Neural progenitor cell (in vitro differentiated cells): Measurements from ENCODE around the gene COMTD1. TPM values are rescaled to one million over a fixed set of nuclear protein-coding genes. Genes with fewer than 3 reads are reported as not detected.

Experiments used
- DNase-seq: peaks from one replicate; pipeline ENCODE4 v3.0.0-alpha.2; 2016; ENCODE audit warnings: low spot score
- H2AFZ ChIP-seq: fragments of 200-600 bp; sonication (generic); replicated peaks from 2 replicates; pipeline ENCODE4 v1.6.1; 2016; ENCODE audit warnings: antibody characterized with exemption
- H3F3A ChIP-seq: fragments of 200-600 bp; sonication (generic); 2 replicates; pipeline ENCODE4 v1.6.1; 2016; ENCODE audit warnings: antibody characterized with exemption, low read depth
- H3K27ac ChIP-seq: fragments of 200-600 bp; sonication (generic); 2 replicates; pipeline ENCODE4 v1.5.1; 2016; ENCODE audit warnings: mild to moderate bottlenecking
- H3K27me3 ChIP-seq: fragments of 200-600 bp; sonication (generic); 2 replicates; pipeline ENCODE4 v1.6.1; 2016; ENCODE audit warnings: mild to moderate bottlenecking, moderate library complexity
- H3K36me3 ChIP-seq: fragments of 200-600 bp; sonication (generic); 2 replicates; pipeline ENCODE4 v1.5.1; 2016
- H3K4me1 ChIP-seq: fragments of 200-600 bp; sonication (generic); 2 replicates; pipeline ENCODE4 v1.6.1; 2016; ENCODE audit warnings: mixed run types
- H3K4me2 ChIP-seq: fragments of 200-600 bp; sonication (generic); 2 replicates; pipeline ENCODE4 v1.6.1; 2016
- H3K4me3 ChIP-seq: fragments of 200-600 bp; sonication (generic); 2 replicates; pipeline ENCODE4 v1.5.1; 2016
- H3K79me2 ChIP-seq: fragments of 200-600 bp; sonication (generic); 2 replicates; pipeline ENCODE4 v1.6.1; 2016; ENCODE audit warnings: low read depth
- H3K9ac ChIP-seq: fragments of 200-600 bp; sonication (generic); 2 replicates; pipeline ENCODE4 v1.6.1; 2016
- H3K9me3 ChIP-seq: fragments of 200-600 bp; sonication (generic); 2 replicates; pipeline ENCODE4 v1.5.1; 2016; ENCODE audit warnings: low read depth
- H4K20me1 ChIP-seq: fragments of 200-600 bp; sonication (generic); 2 replicates; pipeline ENCODE4 v1.6.1; 2016; ENCODE audit warnings: low read depth
- H3K27ac Mint-ChIP-seq: 3 replicates; pipeline ENCODE4 v1.8.0; 2021; ENCODE audit warnings: mixed read lengths
- H3K27me3 Mint-ChIP-seq: 2 replicates; pipeline ENCODE4 v1.8.0; 2022; ENCODE audit warnings: low read depth, mild to moderate bottlenecking, inconsistent platforms, moderate library complexity, mixed read lengths; ENCODE audit not compliant: insufficient read depth
- H3K36me3 Mint-ChIP-seq: 3 replicates; pipeline ENCODE4 v1.8.0; 2021; ENCODE audit warnings: mixed read lengths
- H3K4me1 Mint-ChIP-seq: 3 replicates; pipeline ENCODE4 v1.8.0; 2021; ENCODE audit warnings: mixed read lengths
- H3K4me3 Mint-ChIP-seq: 3 replicates; pipeline ENCODE4 v1.8.0; 2021; ENCODE audit warnings: mild to moderate bottlenecking, moderate library complexity, mixed read lengths
- H3K9me3 Mint-ChIP-seq: 3 replicates; pipeline ENCODE4 v1.8.0; 2020; ENCODE audit warnings: mixed read lengths
- EZH2 ChIP-seq: fragments of 200-600 bp; sonication (generic); IDR thresholded peaks from 2 replicates; pipeline ENCODE4 v1.6.1; 2017; ENCODE audit warnings: antibody characterized with exemption, mild to moderate bottlenecking, moderate library complexity
- EZH2phosphoT487 ChIP-seq: fragments of 200-600 bp; sonication (generic); IDR thresholded peaks from 2 replicates; pipeline ENCODE4 v1.6.1; 2017; ENCODE audit warnings: antibody characterized with exemption
- total RNA-seq: library from RNA; depleted of rRNA; stranded (reverse); fragments of >200 nt; gene quantifications from 2 replicates; pipeline ENCODE4 v1.2.3, GENCODE V29; 2015; ENCODE audit warnings: low replicate concordance
- TF ChIP-seq, protein P1 (sequence below): fragments of 200-600 bp; sonication (generic); IDR thresholded peaks from 2 replicates; pipeline ENCODE4 v1.5.1; 2017; ENCODE audit warnings: antibody characterized with exemption, mild to moderate bottlenecking

COMTD1 gene
- total RNA-seq, 1 donor from 2014 or later, result 2.1 TPM

DNA sequence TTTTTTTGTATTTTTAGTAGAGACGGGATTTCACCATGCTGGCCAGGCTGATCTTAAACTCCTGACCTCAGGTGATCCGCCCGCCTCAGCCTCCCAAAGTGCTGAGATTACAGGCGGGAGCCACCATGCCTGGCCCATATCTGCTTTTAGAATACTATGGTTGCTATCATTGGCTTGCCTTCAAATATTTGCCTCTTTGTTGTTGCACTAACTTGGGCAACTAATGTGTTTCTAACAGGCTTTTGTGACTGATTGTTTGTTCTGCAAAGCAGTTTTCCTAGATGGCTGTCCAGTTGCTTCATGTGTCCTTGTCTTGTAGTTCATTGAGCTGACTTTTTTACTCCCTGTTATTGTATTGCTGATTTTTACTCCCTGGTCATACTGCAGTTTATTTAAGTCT is 15.5 kb downstream of the COMTD1 start:
- no peak overlapping the region for H3K4me2 ChIP-seq
- H3K9me3 ChIP-seq, result no peaks in the 10 kb centered on the region
- H3K4me1 Mint-ChIP-seq, result peaks cover 19% of the 10 kb centered on the region
- H3K4me1 ChIP-seq, result peaks cover 23% of the 10 kb centered on the region
- H3K9ac ChIP-seq, result no peak overlapping the region
- H3K27me3 Mint-ChIP-seq, result no peaks in the 10 kb centered on the region
- H3K36me3 Mint-ChIP-seq, result peaks cover 48% of the 10 kb centered on the region
- TF ChIP-seq, protein P1, sequence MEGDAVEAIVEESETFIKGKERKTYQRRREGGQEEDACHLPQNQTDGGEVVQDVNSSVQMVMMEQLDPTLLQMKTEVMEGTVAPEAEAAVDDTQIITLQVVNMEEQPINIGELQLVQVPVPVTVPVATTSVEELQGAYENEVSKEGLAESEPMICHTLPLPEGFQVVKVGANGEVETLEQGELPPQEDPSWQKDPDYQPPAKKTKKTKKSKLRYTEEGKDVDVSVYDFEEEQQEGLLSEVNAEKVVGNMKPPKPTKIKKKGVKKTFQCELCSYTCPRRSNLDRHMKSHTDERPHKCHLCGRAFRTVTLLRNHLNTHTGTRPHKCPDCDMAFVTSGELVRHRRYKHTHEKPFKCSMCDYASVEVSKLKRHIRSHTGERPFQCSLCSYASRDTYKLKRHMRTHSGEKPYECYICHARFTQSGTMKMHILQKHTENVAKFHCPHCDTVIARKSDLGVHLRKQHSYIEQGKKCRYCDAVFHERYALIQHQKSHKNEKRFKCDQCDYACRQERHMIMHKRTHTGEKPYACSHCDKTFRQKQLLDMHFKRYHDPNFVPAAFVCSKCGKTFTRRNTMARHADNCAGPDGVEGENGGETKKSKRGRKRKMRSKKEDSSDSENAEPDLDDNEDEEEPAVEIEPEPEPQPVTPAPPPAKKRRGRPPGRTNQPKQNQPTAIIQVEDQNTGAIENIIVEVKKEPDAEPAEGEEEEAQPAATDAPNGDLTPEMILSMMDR, result no peak
- TF ChIP-seq EZH2, result no peak
- no peak for TF ChIP-seq EZH2phosphoT487
- no peak overlapping the region for H3K27ac Mint-ChIP-seq
- H3K9me3 Mint-ChIP-seq, result no peaks in the 10 kb centered on the region
- no peak overlapping the region for H3K27ac ChIP-seq
- H3K79me2 ChIP-seq, result peaks cover 95% of the 10 kb centered on the region
- no peak overlapping the region for H2AFZ ChIP-seq
- no peaks in the 10 kb centered on the region for H3K27me3 ChIP-seq
- H3K4me3 Mint-ChIP-seq, result no peak overlapping the region
- H4K20me1 ChIP-seq, result peaks cover 63% of the 10 kb centered on the region
- no peak overlapping the region for H3K4me3 ChIP-seq
- H3K36me3 ChIP-seq, result peaks cover 24% of the 10 kb centered on the region
- H3F3A ChIP-seq, result peaks cover 35% of the 10 kb centered on the region
- DNase-seq, result no peak

DNA sequence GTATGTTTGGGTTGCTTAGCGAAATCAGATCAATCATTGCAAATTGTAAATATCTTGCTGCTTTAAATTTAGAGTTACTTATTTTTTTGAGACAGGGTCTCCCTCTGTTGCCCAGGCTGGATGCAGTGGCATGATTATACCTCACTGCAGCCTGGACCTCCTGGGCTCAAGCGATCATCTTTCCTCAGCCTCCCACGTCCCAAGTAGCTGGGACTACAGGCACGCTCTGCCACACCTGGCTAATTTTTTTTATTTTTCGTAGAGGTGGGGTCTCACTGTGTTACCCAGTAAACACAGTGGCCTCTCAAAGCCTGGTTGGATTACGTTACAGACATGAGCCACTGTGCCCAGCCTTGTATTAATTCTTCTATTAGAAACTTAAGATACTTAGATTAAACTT is 23.4 kb downstream of the COMTD1 start:
- Mint-ChIP-seq H3K4me3 (peak overlapping the region; percentile 95), H3K27me3 (no peaks in the 10 kb centered on the region), H3K36me3 (peaks cover 30% of the 10 kb centered on the region), H3K9me3 (no peaks in the 10 kb centered on the region), H3K4me1 (peaks cover 25% of the 10 kb centered on the region), H3K27ac (no peak overlapping the region)
- H2AFZ ChIP-seq, result no peak overlapping the region
- H3K36me3 ChIP-seq, result peaks cover 18% of the 10 kb centered on the region
- H4K20me1 ChIP-seq, result peaks cover 42% of the 10 kb centered on the region
- no peaks in the 10 kb centered on the region for H3K9me3 ChIP-seq
- DNase-seq, result no peak
- H3K27ac ChIP-seq, result no peak overlapping the region
- peaks cover 13% of the 10 kb centered on the region for H3K4me1 ChIP-seq
- H3K79me2 ChIP-seq, result peaks cover 68% of the 10 kb centered on the region
- H3K9ac ChIP-seq, result no peak overlapping the region
- no peaks in the 10 kb centered on the region for H3K27me3 ChIP-seq
- H3F3A ChIP-seq, result peaks cover 4% of the 10 kb centered on the region
- peak overlapping the region; percentile 93 for H3K4me2 ChIP-seq
- TF ChIP-seq EZH2phosphoT487, result no peak
- TF ChIP-seq, protein P1, result no peak
- no peak for TF ChIP-seq EZH2
- peak overlapping the region; percentile 90 for H3K4me3 ChIP-seq

DNA sequence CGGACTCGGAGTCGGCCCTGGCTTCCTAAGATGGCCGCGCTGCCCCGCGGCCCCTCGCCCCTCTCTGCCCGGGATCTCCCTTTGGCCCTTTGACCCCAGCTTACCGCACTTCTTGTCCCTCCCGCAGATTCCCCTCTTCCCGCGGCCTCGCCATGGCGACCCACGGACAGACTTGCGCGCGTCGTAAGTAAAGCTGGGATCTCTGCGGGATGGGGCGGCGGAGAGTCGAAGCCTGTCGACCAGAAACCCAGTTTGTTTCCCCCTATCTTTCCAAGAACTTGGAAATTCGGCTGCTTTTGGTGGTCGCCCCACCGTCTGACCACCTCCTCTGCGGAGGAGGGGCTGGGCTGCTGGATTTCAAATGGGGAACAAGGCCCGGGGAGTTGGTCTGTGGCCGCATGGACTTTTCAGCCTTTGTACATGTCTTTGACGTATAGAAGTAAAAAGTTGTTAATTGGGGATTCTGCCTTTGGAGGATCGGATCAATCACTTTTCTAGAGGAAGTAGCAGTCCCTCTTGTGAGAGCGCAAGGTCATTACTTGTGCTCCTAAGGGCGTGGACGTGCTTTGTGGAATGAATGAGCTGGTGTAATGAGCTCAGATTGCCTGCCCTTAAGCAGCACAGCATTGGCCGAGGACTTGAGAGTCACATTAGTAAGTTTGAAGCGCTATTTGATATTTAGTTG is 24.6 kb downstream of the COMTD1 start:
- peaks cover 56% of the 10 kb centered on the region for H3K79me2 ChIP-seq
- H3K9me3 ChIP-seq, result no peaks in the 10 kb centered on the region
- H3K4me3 ChIP-seq, result peak overlapping the region; percentile 90
- no peak for DNase-seq
- H3K4me1 Mint-ChIP-seq, result peaks cover 30% of the 10 kb centered on the region
- no peaks in the 10 kb centered on the region for H3K27me3 Mint-ChIP-seq
- peak overlapping the region; percentile 97 for H3K27ac ChIP-seq
- peaks cover 9% of the 10 kb centered on the region for H3F3A ChIP-seq
- peaks cover 31% of the 10 kb centered on the region for H4K20me1 ChIP-seq
- H3K36me3 ChIP-seq, result peaks cover 18% of the 10 kb centered on the region
- peaks cover 24% of the 10 kb centered on the region for H3K36me3 Mint-ChIP-seq
- H3K4me2 ChIP-seq, result peak overlapping the region; percentile 93
- H3K27me3 ChIP-seq, result no peaks in the 10 kb centered on the region
- peak overlapping the region; percentile 73 for H3K27ac Mint-ChIP-seq
- H2AFZ ChIP-seq, result peak overlapping the region; percentile 18
- peak overlapping the region; percentile 95 for H3K4me3 Mint-ChIP-seq
- TF ChIP-seq EZH2phosphoT487 (no peak), EZH2 (no peak)
- TF ChIP-seq, protein P1, result no peak
- H3K4me1 ChIP-seq, result peaks cover 18% of the 10 kb centered on the region
- peak overlapping the region; percentile 84 for H3K9ac ChIP-seq
- H3K9me3 Mint-ChIP-seq, result no peaks in the 10 kb centered on the region
